HG03558 (cell line): Measurements from ENCODE around the gene LDHAL6A.
A peak's percentile ranks its signal among the peaks of the same experiment; 100 is the strongest.

ENCODE experiments used
- ATAC-seq: cut with Tn5 transposase; IDR thresholded peaks from one replicate; pipeline ENCODE4 v1.9.1; 2021; ENCODE audit warnings: moderate number of reproducible peaks; ENCODE audit not compliant: unreplicated experiment; ENCODE audit errors: extremely low read depth

The LDHAL6A gene

DNA sequence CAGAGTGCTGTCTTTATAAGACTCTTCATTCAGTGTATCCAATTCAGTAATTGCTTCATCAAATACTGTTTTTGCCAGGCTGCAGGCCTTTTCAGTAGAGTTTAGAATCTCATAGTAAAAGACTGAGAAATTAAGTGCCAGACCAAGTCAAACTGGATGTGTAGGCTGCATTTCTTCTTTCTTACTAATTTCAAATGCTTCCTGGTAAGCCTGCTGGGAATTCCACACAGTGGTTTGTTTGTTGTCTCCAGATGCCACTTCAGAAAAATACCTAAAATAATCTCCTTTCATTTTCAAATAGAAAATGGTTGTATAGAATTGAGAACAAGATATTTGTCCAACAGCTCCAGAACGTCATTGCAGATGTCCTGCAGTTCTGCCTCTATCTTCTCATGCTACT, 34.7 kb downstream of the LDHAL6A start:
- ATAC-seq = no peak

DNA sequence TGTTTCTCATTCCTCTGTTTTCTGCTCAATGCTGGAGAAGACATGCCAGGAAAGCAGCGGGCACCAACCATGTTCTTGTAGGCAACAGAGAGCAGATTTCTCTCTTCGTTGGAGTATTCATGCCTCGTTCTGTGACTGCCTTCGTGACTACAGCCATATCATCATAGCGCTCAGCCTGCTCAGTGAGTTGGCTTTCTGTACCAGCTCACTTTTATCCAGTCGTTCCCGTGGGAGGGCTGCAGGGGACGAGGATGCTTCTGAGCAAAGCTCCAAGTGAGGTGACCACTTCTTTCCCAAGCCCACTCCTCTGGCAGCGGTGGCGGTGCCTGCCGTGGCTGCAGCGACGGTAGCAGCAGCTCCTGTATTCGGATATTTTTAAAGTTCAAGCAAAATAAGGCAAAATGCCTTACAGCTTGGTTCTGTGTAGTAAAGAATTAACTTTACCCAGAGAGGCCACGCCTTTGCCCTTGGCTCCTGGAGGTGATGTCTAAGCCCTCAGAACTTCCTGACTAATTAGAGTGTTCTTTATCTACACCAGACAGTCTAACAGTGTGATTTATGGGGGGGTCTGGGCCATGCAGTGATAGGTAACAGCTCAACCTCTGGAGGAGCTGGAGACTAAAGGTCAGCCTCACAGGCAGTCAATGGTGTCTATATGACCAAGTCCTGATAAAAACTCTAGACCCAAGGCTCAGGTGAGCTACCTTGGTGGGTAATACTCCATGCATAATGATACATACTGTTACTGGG, 35.3 kb downstream of the LDHAL6A start:
- ATAC-seq = no peak

DNA sequence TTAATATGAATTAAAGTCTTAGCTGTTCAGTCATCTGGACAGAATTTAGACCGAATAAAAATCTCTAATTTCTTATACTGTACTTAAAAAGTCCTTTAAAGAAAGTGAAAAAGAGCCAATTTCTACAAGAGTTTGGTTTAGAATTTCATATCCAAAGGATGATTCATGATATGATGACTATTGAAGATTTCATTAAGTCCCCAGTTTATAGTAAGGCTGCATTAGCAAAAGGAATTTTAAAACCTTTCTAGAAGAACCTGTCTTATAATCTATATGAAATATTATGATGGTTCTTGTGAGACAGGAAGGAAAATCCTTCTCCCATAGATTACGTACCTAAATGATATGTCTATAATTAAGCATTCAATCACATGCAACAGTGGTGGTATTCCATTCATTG, 36.3 kb downstream of the LDHAL6A start:
- no peak for ATAC-seq

DNA sequence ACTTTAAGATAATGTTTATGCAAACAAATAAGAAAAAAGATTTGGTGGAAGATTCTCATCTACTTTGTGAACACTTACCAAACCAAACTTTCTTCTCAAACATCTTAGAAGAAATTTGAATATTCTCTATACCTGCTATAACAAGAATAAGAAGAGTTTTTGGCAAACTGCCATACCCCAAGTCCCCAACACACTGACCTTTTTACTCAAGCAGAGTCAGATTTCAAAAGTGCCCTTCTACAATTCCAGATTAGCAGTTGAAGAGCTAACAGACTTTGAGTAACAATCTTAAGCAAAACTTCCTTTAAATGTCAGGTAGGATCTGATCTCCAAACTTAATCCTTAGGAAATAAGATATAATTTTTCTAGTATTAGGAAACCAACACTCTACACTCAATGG, 37.2 kb downstream of the LDHAL6A start:
- no peak for ATAC-seq

DNA sequence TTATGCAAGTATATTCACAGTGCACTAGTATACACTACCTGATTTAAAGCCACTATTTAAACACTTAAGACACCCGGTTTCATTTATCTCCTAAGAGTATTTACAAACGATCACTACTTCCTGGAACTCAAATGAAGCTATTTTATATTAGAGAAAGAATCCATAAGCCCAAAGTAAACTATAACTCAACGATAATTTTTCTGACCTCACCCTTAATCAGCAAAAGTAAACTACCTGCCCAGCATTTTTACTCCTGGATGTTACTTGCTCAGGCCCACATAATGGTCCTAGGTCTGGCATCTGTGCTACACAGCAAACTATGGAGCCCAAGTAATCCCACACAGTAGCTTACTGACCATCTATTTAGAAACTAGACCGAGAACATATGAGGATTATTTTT, 37.7 kb downstream of the LDHAL6A start:
- no peak for ATAC-seq

DNA sequence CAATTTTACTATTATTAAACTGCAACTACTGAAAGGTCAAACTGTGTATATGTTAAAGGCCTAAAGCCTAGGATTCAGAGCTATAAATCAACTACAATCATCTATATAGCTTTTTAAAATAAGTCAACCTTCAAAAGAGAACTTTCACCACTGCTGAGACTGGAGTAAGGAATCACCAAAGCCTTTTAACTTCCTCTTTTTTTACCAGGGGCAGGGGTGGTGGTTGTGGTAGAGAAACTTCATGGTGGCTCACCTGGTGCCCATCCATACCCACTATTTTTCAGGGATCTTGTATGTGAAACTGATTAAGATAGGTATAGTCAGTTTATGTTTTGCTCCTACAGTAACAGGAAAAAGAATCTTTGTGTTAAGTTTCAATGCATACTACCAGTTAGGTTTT, 39.6 kb downstream of the LDHAL6A start:
- no peak for ATAC-seq

DNA sequence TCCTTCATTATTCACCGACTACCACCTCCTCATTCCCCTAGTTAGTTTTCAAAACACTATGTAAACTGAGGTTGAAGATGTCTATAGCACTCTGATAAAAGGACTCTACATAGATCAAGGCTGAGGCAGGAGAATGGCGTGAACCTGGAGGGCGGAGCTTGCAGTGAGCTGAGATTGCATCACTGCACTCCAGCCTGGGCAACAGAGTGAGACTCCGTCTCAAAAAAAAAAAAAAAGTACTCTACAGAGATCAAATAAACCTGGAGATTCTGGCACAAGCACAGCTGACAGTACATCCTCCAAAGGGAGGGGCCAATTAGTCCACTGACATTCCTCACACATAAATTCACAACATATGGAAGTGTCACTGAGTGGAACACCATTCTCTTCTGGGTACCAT, 40.0 kb downstream of the LDHAL6A start:
- no peak for ATAC-seq

DNA sequence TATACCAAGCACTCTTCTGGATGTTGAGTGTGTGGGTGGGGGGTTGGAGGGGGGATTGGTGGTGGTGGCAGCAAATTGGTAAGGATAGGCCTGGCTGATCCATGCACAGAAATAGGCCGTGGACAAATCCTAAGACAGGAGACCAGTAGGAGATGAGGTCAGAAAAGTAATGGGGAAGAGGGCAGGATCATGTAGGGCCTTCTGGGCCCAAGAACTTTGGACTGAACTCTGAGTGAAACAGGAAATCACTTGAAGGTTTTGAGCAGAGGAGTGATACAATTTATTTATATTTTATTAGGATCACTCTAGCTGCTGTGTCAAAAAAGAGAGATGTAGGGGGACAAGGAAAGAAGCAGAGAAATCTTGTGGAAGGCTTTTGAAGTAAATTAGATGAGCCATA, 42.4 kb downstream of the LDHAL6A start:
- no peak for ATAC-seq

DNA sequence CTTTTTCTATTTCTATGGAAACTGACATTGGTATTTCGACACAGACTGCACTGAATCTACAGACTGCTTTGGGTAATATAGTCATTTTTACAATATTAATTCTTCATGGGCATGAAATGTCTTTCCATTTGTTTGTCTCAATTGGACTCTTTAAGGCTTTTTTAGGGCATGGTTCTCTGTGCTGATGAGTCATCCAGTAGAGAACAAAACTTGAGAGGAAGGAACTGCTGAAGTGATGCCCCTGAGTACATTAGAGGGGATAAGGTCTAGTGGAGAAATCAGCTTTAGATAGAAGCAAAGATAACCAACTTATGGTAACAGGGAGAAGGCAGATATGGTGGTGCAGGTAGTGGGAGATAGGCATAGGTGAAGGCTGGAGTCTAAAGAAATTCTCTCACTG, 46.0 kb downstream of the LDHAL6A start:
- no peak for ATAC-seq

DNA sequence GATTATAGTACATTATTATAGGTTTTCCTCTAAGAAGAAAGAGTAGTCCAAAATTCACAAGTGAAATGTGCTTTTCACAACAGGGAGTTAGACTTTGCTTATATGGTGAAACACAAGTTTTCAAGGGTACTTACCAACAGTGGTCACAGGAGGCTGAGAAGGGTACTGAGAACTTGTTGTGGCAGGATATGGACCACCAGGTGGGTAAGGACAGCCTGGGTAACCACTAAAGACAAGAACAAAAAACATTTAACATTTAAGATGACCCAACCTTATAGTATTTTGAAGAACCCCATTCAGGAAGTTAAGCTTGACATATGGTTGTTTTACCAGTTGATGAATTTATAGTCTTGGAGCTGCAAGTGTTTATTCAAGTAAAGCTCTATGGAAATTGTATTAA, 46.7 kb downstream of the LDHAL6A start:
- no peak for ATAC-seq

DNA sequence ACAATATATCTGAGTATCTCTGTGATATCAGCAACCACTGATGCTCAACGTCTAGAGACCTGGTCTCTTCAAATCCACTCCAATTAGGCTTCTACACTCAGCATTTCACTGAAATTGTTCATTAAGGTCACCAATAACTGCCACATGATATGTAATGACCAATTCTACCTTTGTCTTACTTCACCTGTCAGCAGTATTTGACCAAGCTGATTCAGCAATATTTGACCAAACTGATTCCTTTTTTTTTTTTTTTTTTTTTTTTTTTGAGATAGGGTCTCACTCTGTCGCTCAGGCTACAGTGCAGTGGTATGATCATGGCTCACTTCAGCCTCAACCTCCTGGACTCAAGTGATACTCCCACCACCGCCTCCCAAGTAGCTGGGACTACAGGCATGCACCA, 65.5 kb downstream of the LDHAL6A start:
- no peak for ATAC-seq

DNA sequence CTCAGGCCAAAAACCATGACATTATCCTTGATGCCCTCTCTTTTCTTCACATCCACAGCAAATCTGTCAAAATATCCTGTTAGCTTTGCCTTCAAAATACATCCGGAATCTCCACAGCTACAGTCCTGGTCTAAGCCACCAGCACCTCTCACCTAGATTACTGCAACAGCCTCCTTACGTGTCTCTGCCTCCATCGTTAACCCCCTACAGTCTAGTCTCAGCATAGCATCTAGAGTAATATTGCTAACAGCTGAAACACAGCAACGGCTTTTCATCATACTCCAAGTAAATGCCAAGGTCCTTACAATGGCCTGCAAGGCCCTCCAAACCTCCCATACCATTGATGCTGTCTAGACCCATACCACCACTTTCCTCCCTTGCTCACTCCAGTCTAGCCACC, 66.7 kb downstream of the LDHAL6A start:
- ATAC-seq = no peak

DNA sequence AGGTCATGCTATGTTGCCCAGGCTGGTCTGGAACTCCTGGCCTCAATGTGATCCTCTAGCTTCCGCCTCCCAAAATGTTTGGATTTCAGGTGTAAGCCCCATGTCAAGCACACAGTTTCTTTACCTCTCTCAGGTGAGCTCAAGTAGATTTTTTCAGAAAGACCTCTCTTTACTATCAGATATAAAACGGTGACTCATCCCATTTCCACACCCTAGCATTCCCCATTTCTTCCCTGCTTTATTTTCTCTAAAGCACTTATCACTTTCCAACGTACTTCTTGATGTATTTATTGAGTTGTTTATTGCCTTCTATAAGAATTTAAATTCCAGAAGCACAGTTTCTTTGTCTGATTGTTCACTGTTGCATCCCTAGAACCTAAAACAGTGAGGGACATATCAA, 67.4 kb downstream of the LDHAL6A start:
- ATAC-seq = no peak

DNA sequence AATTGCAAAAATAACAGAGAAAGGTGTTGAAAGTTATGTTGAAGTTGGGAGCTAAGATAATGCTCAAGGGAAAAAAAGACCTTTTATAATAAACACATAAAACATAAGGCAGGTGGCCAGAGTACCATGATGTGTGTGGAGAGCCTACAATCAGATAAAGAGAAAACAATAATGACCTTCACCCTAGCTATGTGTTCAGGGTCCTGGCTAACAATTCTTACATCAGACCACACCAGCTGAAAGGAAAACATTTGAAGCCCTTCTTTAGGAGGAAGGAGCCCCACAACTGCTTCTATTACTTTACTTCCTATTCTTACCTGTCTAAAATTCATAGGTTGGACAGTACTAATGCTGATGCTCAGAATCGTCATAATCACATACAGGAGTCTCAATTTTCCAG, 68.6 kb downstream of the LDHAL6A start:
- no peak for ATAC-seq

DNA sequence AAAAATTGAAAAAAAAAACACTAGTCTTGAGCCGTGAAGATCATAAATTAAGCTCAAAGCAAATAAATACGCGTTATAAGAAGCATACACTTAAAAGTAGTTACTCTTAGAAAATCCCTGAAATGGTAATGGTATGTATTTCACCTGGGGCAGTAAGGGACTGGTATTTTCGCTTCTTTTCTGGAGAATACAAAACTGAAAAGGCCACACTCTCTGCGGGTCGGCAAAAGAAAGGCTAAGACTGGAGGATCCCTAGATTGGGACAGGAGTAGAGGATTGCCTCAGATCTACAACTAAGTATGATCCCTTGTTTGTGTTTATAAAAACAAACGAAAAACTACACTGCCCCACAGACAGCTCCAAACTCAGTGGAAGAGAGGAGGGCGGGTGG, 70.5 kb downstream of the LDHAL6A start:
- ATAC-seq = peak; percentile 2

DNA sequence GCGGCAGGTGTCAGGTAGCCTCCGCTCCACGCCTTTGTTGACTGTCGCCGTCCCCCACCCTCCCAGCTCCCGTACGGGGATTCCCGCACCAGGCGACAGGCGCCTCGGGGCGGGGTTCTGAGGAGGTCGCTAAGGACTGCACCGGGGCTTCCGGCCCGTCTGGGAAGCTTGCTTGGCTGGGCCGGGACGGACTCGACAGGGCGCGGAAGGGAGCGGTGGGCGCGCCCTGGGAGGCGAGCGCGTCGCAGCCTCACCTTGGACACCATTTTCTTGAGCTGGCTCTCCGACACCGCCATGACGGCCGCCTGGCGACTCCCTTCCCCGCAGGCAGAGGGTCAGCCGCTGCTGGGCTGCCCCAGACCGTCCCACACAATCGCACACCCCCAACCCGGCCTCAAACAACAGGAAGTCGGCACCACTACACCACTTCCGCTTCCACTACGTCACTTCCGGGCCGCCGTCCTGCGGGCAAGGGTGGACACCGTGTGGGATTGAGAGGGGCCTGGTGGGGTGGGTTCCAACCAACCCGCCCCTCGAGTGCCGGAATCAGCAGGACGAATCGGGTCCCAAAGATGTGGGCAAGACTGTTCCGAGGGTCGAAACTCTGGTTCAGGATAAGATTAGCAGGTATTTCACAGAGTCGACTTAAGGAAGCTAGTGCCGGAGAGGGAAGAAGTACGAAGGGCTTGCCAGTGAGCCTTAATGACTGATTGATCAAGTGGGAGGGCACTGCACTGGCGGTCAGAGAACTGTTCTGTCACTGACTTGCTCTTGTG, 71.1 kb downstream of the LDHAL6A start, which contains the start of gene TSG101:
TSS of gene TSG101 (minus strand) at position 422 of the 776 bp plus-strand sequence. CDS start at position 296, 126 bp downstream.
- peak; percentile 76 for ATAC-seq

DNA sequence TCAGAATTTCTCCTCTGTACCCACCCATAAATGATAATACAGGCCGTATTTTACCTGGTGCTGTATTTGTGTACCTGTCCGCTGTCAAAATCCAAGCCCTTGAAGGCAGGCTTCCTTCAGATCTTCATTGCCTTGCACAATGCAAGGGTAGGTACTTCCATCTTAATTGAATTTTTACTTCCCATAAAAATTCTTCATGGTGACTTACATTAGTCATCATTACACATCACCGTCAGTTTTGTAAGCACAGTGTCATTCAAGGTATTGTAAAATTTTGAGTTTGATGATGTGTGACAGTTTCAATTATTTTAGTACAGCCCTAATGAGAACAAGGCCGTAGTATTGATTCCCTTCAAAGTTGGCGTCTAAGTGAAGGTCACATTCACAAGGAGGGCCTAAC, 71.9 kb downstream of the LDHAL6A start:
- no peak for ATAC-seq
